Measurements from ENCODE around the gene FAM9C. TPM values are rescaled to one million over a fixed set of nuclear protein-coding genes. Genes with fewer than 3 reads are reported as not detected.

The FAM9C gene
- total RNA-seq, 1 donor from 2014 or later = not detected

DNA sequence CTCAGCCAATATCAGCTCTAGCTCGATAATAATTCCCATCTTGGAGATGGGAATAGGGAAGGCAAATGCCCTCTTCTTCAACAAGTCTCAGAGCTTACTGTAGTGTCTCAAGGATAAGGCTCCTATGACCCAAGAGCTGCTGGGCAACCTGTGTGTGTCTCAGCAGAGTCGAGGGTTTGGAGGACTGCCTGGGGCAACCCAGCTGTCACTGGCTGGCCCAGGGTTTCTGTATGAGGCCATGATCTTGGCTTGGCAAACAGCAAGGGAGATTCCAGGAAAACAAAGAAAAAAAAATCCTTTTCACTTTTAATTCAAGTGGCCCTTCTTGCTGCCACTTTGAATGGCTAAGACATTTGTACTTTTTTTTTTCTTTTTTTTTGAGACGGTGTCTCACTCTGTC is 35.1 kb downstream of the FAM9C start:
- Histone ChIP-seq H3K4me1 (peaks cover 0 to 15% of the 10 kb centered on the region in 2 donors), H3K27ac (peak overlapping the region in 1 of 2 donors; percentile 35), H3K9me3 (no peaks in the 10 kb centered on the region), H3K27me3 (no peaks in the 10 kb centered on the region), H3K4me3 (no peak overlapping the region), H3K36me3 (no peaks in the 10 kb centered on the region)
- DNase-seq (ENCODE audit: low spot score in 2 of 2) = no peak
- intact Hi-C loops (cut with DNase I) = loop anchor here (5.0 kb wide), 1 partner anchor 68 kb away; no protein-coding TSS in a partner anchor
- TF ChIP-seq, protein P1, sequence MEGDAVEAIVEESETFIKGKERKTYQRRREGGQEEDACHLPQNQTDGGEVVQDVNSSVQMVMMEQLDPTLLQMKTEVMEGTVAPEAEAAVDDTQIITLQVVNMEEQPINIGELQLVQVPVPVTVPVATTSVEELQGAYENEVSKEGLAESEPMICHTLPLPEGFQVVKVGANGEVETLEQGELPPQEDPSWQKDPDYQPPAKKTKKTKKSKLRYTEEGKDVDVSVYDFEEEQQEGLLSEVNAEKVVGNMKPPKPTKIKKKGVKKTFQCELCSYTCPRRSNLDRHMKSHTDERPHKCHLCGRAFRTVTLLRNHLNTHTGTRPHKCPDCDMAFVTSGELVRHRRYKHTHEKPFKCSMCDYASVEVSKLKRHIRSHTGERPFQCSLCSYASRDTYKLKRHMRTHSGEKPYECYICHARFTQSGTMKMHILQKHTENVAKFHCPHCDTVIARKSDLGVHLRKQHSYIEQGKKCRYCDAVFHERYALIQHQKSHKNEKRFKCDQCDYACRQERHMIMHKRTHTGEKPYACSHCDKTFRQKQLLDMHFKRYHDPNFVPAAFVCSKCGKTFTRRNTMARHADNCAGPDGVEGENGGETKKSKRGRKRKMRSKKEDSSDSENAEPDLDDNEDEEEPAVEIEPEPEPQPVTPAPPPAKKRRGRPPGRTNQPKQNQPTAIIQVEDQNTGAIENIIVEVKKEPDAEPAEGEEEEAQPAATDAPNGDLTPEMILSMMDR (IDR thresholded peaks at IDR 0.05) = no peak

DNA sequence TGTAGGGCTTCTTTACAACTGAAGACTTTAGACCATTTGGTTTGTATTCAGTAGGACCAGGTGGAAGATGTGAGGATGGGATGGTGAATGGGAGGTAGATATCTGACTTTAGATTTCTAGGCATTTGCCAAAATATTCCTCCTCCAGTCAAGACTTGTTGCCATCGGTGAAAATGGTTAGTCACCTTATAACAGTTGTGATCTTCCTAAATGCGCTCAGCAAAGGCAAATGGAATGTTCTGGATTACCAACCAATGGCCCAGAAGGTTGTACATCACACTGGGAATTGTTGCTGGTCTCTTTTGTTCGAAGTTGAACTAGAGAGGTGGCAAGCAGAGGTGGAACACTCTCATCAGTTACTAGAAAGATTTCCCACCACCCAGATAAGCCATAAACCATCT is 35.6 kb downstream of the FAM9C start:
- no peaks in the 10 kb centered on the region for H3K27me3 ChIP-seq
- TF ChIP-seq, protein P1 (IDR thresholded peaks at IDR 0.05) = no peak
- no peaks in the 10 kb centered on the region for H3K9me3 ChIP-seq
- peaks cover 0 to 15% of the 10 kb centered on the region in 2 donors for H3K4me1 ChIP-seq
- H3K36me3 ChIP-seq = no peaks in the 10 kb centered on the region
- H3K27ac ChIP-seq = peak overlapping the region in 1 of 2 donors; percentile 35
- H3K4me3 ChIP-seq = no peak overlapping the region
- intact Hi-C loops (cut with DNase I) = loop anchor here (5.0 kb wide), 1 partner anchor 68 kb away; no protein-coding TSS in a partner anchor
- no peak for DNase-seq (ENCODE audit: low spot score in 2 of 2)

DNA sequence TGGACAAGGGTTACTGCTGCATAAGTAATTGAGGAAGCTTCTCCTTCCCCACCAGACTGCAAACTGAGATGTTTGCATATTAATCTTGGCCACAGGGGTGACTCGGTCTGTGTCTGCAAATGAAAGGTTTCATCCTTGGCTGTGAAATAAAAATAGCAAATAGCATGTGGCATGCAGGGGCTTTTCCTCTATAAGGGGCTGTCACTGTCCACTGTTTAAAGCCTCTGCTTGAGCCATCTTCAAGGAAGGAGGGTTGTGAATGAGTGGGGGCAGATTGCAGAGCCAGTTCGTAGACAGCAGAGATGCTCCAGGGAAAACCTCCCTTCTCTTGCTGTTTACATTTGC is 36.3 kb downstream of the FAM9C start:
- Histone ChIP-seq H3K4me1 (peaks cover 0 to 15% of the 10 kb centered on the region in 2 donors), H3K27me3 (no peaks in the 10 kb centered on the region), H3K4me3 (no peak overlapping the region), H3K36me3 (no peaks in the 10 kb centered on the region), H3K9me3 (no peaks in the 10 kb centered on the region), H3K27ac (peak overlapping the region; percentile 15 to 35)
- DNase-seq (ENCODE audit: low spot score in 2 of 2) = no peak
- TF ChIP-seq, protein P1 (IDR thresholded peaks at IDR 0.05) = no peak
- intact Hi-C loops (cut with DNase I) = loop anchor here (5.0 kb wide), 1 partner anchor 69 kb away; no protein-coding TSS in a partner anchor

DNA sequence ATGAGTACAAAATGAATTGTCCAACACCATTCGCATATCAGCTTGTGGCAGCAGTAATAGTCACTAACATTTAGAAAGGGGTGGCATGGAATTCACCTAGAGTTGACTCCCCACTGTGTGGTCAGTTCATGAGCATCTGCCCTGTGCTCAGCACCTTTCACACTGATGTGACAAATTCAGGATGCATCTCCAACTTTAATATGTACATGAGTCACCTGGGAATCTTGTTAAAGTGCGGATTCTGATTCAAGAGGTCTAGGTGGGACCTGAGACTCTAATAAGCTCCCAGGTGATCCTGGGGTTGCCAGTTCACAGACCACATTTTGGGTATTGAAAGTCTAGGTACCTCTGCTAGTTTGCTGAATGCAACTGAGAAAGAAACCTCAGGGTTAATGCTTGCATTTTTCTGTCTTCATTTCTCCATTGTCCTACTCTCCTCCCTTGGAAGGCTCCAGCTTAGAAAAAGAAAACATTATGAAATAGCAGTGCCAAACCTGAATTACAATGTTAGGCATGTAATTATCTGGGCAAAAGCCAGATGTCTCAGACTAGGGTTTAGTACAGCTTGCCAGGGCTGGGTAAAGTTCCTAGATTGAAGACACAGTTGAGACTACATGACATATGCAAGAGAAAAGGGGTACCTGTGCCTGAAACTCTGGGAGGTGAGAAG is 36.8 kb downstream of the FAM9C start:
- Histone ChIP-seq H3K4me1 (peaks cover 0 to 15% of the 10 kb centered on the region in 2 donors), H3K27ac (peak overlapping the region; percentile 15 to 35), H3K27me3 (no peaks in the 10 kb centered on the region), H3K9me3 (no peaks in the 10 kb centered on the region), H3K36me3 (no peaks in the 10 kb centered on the region), H3K4me3 (no peak overlapping the region)
- TF ChIP-seq, protein P1 (IDR thresholded peaks at IDR 0.05) = no peak
- intact Hi-C loops (cut with DNase I) = loop anchor here (5.0 kb wide), 1 partner anchor 70 kb away; no protein-coding TSS in a partner anchor
- DNase-seq (ENCODE audit: low spot score in 2 of 2) = no peak

DNA sequence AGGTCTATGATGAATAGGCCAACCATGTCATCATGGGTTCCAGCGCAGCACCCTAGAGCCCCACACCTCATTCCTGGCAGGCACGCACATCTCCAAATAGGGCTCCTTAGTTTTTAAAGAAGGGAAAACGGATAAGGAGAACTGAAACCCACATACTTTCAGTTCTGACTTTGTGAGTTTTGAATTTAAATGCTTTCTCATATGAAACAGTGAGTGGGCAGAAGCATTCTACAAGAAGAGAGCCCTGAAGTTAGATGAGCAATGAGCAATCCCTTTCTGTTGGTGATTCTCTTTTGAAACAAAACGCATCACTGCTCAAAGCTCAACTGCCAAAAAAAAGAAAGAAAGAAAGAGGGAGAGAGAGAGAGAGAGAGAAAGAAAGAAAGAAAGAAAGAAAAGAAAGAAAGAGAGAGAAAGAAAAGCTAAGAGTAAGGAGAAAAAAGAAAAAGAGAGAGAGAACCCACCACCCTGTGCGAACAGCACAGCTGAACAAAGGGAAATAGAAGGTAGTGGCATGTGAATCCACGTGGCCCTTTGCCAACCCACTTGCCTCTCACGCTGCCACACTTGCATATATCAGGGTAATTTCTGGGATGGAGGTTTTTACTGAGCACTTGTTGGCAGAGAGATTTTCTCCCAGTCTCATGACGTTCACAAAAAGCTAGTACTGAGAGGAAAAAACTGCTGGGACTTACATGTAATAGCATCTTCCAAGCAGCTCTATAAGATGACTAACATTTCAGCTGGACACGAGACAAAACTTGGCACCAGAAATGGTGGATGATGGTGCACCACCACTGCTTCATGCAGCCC is 38.6 kb downstream of the FAM9C start:
- no peaks in the 10 kb centered on the region for H3K36me3 ChIP-seq
- peaks cover 0 to 15% of the 10 kb centered on the region in 2 donors for H3K4me1 ChIP-seq
- H3K27me3 ChIP-seq = no peaks in the 10 kb centered on the region
- H3K27ac ChIP-seq = peak overlapping the region; percentile 50 to 65
- TF ChIP-seq, protein P1 (IDR thresholded peaks at IDR 0.05) = no peak
- DNase-seq (ENCODE audit: low spot score in 2 of 2) = no peak
- peak overlapping the region in 1 of 2 donors; percentile 32 for H3K4me3 ChIP-seq
- H3K9me3 ChIP-seq = no peaks in the 10 kb centered on the region
- intact Hi-C loops (cut with DNase I) = loop anchor here (5.0 kb wide), 1 partner anchor 71 kb away; no protein-coding TSS in a partner anchor

Measured in ascending aorta (tissue), 2 donors.